ENCODE measurements around the gene SRF.

GRCh38 chr6:43222418-43223059 is 51.5 kb downstream of the SRF start:
- no peak for TF ChIP-seq CTCF (IDR thresholded peaks at IDR 0.05)
- TF ChIP-seq EZH2 (IDR thresholded peaks at IDR 0.05): no peak
